ENCODE measurements around the gene APOBEC3C.

- no peak for TF ChIP-seq CTCF (IDR thresholded peaks at IDR 0.05; ENCODE audit: low read length)
- no peak for TF ChIP-seq EZH2 (IDR thresholded peaks at IDR 0.05; ENCODE audit: borderline replicate concordance, low read length)
Observed at GRCh38 chr22:38986629-38987028, 27.4 kb upstream of the APOBEC3C start.

All from OCI-LY1 (cell line).